ENCODE results near the gene VAX1.
"Not testable (repeated sequence)": the region's sequence is repeated elsewhere in the genome, so short reads cannot be mapped to it uniquely, and the experiment has no call there.

Gene VAX1

DNA sequence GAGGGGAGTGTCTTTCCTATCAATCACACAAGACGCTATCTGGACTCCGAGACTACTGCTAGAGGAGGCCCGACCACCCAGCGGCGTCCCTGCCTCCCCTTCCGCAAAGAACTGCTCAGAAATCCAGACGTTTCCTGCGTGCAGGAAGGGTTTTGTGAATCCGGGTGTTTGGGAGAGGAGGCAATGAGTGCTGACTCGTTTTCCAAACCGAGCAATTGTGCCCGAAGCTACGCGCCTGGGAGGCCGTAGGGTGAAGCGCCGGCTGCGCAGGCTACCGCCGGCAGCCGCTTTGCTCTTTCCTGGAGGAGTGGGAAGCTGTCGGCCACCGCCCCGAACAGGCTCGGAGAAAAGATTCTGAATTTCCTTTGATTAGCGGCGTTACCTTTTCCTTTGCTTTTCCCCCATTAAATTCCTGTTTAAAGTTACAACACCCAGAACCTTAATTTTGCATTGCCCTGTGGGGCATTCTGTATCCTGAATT, 5.3 kb downstream of the VAX1 start:
- DNase-seq (no peak), ATAC-seq (no peak)
- H3K4me1 Mint-ChIP-seq = peaks cover 56% of the 10 kb centered on the region
- no peaks in the 10 kb centered on the region for H3K9me3 Mint-ChIP-seq
- peak overlapping the region; percentile 19 for H3K4me3 Mint-ChIP-seq
- H3K27me3 Mint-ChIP-seq = peaks cover 91% of the 10 kb centered on the region
- no peak overlapping the region for H3K27ac Mint-ChIP-seq

DNA sequence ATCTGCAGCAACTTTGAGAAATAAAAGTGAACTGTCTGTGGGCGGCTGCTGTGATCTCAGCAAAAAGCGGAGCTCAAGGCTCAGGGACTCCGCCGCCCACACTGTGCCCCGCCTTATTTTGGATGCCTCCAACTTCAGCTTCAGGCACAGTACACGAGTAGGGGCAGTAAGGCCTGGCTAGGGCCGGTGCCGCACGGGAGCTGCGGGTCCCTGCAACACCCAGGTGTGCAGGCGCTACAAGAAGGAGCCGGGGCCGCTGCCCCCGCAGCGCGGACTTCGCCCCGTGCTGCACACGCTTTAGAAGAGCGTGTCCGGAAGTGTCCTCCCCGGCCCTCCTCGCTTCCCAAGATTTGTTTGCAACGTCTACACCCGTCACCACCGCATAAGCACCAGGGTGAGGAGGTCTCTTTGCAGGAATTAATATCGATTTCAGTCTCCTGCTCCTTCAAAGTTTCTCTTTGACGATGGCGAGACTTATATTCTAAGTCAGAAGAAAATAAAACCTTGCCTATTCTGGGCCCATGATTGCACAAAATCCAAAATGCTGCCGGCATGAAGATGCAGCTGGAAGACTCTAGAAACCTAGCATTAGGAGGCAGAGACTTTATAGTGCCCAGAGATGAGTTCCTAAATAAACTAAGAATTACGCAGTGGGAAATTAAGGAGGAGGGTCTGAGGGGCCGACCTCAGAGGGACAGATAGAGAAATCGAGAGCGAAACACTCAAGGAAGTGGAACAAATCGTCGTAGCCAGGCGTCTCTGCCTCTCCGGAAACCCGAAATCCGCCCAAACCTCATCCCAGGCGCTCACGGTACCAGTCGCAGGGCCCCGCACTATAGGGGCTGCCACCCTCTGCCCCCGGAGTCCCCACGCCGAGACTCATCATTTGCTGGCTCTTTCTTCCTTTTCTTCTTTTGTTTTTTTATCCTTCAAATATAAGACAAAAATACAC, 6.4 kb downstream of the VAX1 start:
- Mint-ChIP-seq H3K4me1 (peaks cover 52% of the 10 kb centered on the region), H3K9me3 (no peaks in the 10 kb centered on the region), H3K27me3 (peaks cover 94% of the 10 kb centered on the region), H3K27ac (no peak overlapping the region), H3K4me3 (peak overlapping the region; percentile 54 to 66)
- no peak for DNase-seq
- peak; percentile 54 for ATAC-seq

DNA sequence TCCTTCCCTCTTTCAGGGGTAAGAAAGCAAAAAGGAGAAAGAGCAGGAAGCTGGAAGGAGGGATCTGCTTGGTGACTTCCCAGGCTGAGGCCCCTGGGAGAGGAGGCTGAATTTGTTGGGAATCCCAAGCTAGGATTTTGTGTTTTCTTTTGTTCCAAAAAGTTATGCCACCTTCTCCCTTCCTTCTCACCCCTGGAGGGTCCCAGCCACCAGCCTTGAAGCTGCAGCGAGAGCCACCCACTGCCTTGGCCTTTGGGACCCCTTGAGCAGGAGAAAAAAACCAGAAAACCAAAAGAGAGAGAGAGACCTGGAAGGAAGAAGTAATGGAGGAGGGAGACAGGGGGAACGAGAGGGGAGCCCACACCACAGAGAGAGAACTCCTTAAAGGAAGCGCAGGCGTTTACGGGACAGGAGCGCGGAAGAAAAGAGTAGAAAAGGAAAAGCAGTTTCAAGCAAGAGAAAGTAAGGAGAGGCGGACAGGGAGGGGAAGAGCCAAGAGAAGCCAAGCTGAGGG, 7.2 kb downstream of the VAX1 start:
- Mint-ChIP-seq H3K27ac (no peak overlapping the region), H3K9me3 (no peaks in the 10 kb centered on the region), H3K4me1 (peaks cover 45% of the 10 kb centered on the region), H3K4me3 (peak overlapping the region; percentile 25 to 54), H3K27me3 (peaks cover 91% of the 10 kb centered on the region)
- no peak for ATAC-seq
- no peak for DNase-seq

DNA sequence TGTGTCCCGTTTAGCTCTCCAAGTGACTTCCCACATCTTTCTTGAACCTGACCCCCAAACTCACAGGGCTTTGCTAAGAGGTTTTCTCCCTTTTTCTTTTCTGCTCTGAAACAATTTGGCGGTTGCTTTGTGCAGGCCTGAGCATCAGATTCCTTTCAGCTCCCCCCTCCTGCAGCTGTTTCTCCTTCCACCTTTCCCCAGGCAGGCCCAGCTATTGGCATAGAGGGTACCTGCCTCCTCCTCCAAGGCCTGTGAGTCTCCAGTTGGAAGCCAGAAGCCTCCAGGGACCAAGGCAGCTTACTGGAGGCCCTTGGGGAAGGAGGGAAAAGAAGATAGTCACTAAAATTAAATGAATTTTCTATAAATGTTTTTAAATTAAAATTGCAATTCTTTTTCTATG, 7.7 kb downstream of the VAX1 start:
- no peak for DNase-seq
- peaks cover 43% of the 10 kb centered on the region for H3K4me1 Mint-ChIP-seq
- H3K9me3 Mint-ChIP-seq = no peaks in the 10 kb centered on the region
- no peak for ATAC-seq
- H3K4me3 Mint-ChIP-seq = no peak overlapping the region
- H3K27ac Mint-ChIP-seq = no peak overlapping the region
- peaks cover 91% of the 10 kb centered on the region for H3K27me3 Mint-ChIP-seq

DNA sequence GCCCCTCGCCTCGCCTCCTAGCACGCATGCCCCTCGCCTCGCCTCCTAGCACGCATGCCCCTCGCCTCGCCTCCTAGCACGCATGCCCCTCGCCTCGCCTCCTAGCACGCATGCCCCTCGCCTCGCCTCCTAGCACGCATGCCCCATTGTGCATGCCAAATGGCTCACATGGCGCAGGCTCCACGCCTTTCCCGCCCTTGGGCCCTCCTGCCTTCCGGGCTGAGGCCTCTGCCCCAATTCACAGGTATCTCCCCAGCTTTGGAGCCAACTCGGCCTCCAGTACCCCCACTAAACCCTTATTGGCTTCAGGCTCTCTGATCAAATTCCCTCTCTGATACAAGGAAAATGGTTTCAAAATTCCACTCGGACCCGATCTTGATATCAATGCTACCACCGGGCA, 11.4 kb downstream of the VAX1 start:
- not testable (repeated sequence) for H3K4me3 Mint-ChIP-seq, DNase-seq, H3K27ac Mint-ChIP-seq, H3K9me3 Mint-ChIP-seq, ATAC-seq
- Mint-ChIP-seq H3K4me1 (peaks cover 10% of the 10 kb centered on the region), H3K27me3 (peaks cover 66% of the 10 kb centered on the region)

DNA sequence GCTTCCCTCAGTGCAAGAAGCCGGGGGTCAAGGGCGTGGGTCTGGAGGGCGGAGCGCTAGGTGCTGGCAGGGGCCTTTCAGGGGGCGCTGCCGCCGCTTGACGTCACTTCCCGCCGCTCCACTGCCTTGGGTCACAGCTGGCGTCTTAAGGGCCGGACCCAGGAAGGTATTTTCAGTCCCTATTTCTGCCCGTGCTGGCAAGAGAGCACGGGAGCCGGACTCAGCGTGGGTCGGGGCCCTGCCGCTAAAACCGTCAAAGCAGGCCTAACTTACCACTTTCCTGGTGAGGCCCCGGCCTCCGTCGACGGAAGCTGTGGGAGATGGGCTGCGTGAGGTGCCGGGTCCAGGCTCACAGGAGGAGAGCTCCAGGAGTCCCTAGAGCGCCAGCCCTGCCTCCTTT, 12.0 kb downstream of the VAX1 start:
- DNase-seq = no peak
- no peak for ATAC-seq
- Mint-ChIP-seq H3K4me1 (peaks cover 4% of the 10 kb centered on the region), H3K27ac (no peak overlapping the region), H3K27me3 (peaks cover 60% of the 10 kb centered on the region), H3K4me3 (no peak overlapping the region), H3K9me3 (no peaks in the 10 kb centered on the region)

DNA sequence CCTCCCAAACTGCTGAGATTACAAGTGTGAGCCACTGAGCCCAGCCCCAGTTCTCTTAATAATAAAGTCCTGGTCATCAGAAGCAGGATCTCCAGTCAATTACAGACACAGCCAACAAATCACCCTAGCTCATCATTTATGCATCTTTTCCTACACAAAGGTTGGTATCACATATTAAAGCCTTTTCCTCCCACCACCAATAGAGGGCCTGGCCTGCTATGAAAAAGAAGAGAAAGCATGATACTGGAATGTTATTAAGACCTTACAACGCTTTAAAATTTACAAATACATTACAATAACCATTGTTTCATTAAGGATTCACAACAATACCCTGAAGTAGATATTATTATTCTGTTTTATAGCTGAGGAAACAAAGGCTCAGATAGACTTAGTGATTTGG, 25.9 kb downstream of the VAX1 start:
- Mint-ChIP-seq H3K4me1 (no peaks in the 10 kb centered on the region), H3K4me3 (no peak overlapping the region), H3K27ac (no peak overlapping the region), H3K9me3 (no peaks in the 10 kb centered on the region), H3K27me3 (peaks cover 51% of the 10 kb centered on the region)
- DNase-seq (no peak), ATAC-seq (no peak)

DNA sequence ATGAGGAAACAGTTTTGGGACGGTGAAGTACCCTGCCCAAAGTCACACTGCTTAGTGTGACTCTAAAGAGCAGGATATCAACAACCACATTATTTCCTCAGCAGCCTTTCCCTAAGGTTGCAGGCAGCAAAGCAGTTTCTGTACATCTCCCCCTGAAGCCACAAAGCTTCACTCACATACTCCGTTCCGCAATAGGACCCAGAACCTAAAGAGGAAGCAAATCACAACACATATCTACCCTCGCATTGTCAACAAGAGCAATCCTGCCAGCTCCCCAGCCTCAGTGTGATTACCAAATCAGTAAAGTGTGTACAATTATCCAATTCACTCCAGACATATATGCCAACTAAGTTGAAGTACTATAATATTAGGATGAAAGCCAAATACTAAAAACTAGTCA, 30.8 kb downstream of the VAX1 start:
- H3K4me3 Mint-ChIP-seq = no peak overlapping the region
- no peaks in the 10 kb centered on the region for H3K4me1 Mint-ChIP-seq
- H3K9me3 Mint-ChIP-seq = peaks cover 0 to 6% of the 10 kb centered on the region in 2 donors
- H3K27me3 Mint-ChIP-seq = peaks cover 38% of the 10 kb centered on the region
- no peak for ATAC-seq
- H3K27ac Mint-ChIP-seq = no peak overlapping the region
- no peak for DNase-seq

DNA sequence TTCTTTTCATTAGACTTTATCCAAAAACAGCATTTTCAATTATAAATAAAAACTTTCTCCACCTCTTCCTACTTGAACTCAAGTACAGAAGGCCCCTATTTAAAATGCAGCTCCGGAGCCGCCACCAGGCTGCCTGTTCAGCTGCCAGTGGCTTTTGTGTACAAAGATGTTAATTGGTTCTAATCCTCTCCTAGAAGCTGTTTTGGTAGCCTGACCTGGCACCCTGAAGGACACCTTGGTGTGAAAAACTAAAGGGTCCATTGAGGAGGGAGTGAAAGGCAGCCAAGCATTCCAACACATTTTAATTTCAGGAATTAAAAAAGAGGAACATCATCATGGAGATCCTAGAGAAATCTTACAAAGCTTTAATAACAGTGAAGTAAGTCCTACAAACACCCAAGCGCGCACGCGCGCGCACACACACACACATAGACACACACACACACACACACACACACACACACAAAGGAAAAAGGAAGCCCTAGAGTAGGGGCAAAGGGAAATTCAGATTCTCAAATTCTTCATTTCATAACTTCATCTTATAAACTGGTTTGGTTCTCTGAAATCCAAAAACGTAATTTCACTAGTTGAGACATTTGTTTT, 41.4 kb downstream of the VAX1 start:
- ATAC-seq (no peak), DNase-seq (no peak)
- Mint-ChIP-seq H3K27me3 (peaks cover 35% of the 10 kb centered on the region), H3K27ac (no peak overlapping the region), H3K9me3 (no peaks in the 10 kb centered on the region), H3K4me1 (no peaks in the 10 kb centered on the region), H3K4me3 (no peak overlapping the region)

DNA sequence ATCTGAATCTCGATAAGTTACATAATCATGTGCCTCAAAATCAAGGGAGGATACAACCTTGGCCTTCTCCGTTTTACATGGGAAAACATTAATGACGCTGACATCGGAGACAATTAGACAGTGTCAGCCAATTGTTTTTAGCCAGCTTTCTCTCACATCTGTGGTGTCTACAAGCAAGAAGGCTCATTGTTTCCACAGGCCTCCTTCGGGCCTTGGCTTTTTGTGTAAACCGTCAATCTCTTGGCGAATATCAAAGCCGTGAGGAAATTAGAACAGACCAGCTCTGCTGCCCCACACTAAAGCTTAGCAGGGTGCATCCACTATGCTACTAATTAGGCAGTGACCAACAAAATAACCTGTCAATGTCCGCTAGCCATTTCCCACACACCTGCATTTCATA, 43.2 kb downstream of the VAX1 start:
- no peak for DNase-seq
- no peak overlapping the region for H3K27ac Mint-ChIP-seq
- H3K4me3 Mint-ChIP-seq = no peak overlapping the region
- H3K4me1 Mint-ChIP-seq = no peaks in the 10 kb centered on the region
- ATAC-seq = no peak
- peaks cover 35% of the 10 kb centered on the region for H3K27me3 Mint-ChIP-seq
- no peaks in the 10 kb centered on the region for H3K9me3 Mint-ChIP-seq

DNA sequence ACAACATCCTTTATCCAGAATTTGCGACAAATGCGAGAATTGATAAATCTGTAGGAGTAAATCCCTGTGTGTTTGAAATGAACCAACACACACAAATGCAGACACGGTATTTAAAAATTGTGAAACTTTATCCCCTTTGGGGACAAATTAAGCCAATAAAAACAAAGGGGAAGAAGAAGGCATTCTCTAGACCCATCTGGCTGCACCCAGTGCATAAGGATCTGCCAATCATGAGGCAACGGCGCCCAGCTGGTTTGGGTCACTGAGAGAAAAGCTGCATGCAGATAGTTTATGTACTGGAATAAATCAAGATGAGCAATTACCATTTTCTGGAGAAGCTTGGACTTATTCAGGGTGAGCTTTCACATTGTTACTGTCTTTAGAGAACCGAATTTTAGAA, 45.7 kb downstream of the VAX1 start:
- no peaks in the 10 kb centered on the region for H3K4me1 Mint-ChIP-seq

DNA sequence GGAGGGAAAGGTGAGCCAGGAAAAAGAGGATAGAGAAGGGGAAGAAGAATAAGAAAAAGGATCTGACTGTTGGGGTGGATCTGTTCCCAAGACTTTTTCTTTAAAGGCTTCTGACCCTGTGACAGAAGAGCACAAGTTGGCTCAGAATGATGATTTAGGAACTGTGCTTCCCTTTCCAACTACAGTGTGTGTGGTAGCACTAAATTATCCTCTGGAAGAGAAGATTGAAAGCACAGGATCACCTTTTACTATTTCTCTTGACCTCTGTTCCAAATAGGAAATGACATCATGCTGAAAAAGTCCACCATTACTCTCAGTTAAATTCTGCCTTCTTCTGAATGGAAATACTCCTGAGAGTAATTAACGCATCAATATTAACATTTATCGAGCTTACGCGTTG, 47.2 kb downstream of the VAX1 start:
- H3K4me1 Mint-ChIP-seq = no peaks in the 10 kb centered on the region
- H3K4me3 Mint-ChIP-seq = no peak overlapping the region
- ATAC-seq (no peak), DNase-seq (no peak)
- no peak overlapping the region for H3K27ac Mint-ChIP-seq
- H3K9me3 Mint-ChIP-seq = no peaks in the 10 kb centered on the region
- peaks cover 31% of the 10 kb centered on the region for H3K27me3 Mint-ChIP-seq

More for the DNA sequence above, 45.7 kb downstream of the VAX1 start:
- ATAC-seq (no peak), DNase-seq (no peak)
- H3K27ac Mint-ChIP-seq = no peak overlapping the region
- H3K9me3 Mint-ChIP-seq = no peaks in the 10 kb centered on the region
- no peak overlapping the region for H3K4me3 Mint-ChIP-seq
- H3K27me3 Mint-ChIP-seq = peaks cover 46% of the 10 kb centered on the region

DNA sequence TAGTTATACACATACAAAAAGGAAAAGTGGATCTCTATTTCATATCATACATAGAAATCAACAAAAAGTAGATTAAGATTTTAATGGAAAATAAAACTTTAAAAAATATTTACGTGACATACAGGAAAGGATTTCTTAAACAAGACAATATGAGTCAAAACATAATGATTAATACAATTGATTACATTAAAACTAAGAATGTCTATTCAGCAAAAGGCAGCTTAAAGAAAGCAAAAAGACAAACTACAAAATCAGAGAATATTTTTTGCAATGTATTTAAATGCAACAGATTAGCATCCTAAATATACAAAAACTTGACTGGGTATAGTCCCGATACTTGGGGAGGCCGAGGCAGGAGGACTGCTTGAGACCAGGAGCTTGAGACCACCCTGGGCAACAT, 50.5 kb downstream of the VAX1 start:
- Mint-ChIP-seq H3K9me3 (no peaks in the 10 kb centered on the region), H3K4me3 (no peak overlapping the region), H3K27ac (no peak overlapping the region), H3K4me1 (no peaks in the 10 kb centered on the region), H3K27me3 (peaks cover 23% of the 10 kb centered on the region)
- DNase-seq = no peak
- ATAC-seq = no peak

DNA sequence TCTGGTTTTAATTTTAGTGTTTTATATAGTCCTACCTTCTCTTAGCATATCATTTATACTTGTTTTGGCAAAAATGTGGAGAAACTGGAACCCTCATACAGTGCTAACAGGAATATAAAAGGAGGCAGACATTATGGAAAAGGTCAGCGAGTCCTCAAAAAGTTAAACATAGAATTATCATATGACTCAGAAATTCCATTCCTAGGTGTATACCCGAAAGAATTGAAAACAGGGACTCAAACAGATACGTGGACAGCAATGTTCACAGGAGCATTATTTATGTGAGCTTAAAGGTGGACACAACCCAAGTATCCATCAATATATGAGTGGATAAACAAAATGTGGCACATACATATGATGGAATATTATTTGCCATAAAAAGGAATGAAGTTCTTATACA, 51.5 kb downstream of the VAX1 start:
- no peaks in the 10 kb centered on the region for H3K9me3 Mint-ChIP-seq
- H3K27ac Mint-ChIP-seq = no peak overlapping the region
- no peak for ATAC-seq
- H3K4me3 Mint-ChIP-seq = no peak overlapping the region
- H3K4me1 Mint-ChIP-seq = no peaks in the 10 kb centered on the region
- DNase-seq = no peak
- H3K27me3 Mint-ChIP-seq = peaks cover 23% of the 10 kb centered on the region

DNA sequence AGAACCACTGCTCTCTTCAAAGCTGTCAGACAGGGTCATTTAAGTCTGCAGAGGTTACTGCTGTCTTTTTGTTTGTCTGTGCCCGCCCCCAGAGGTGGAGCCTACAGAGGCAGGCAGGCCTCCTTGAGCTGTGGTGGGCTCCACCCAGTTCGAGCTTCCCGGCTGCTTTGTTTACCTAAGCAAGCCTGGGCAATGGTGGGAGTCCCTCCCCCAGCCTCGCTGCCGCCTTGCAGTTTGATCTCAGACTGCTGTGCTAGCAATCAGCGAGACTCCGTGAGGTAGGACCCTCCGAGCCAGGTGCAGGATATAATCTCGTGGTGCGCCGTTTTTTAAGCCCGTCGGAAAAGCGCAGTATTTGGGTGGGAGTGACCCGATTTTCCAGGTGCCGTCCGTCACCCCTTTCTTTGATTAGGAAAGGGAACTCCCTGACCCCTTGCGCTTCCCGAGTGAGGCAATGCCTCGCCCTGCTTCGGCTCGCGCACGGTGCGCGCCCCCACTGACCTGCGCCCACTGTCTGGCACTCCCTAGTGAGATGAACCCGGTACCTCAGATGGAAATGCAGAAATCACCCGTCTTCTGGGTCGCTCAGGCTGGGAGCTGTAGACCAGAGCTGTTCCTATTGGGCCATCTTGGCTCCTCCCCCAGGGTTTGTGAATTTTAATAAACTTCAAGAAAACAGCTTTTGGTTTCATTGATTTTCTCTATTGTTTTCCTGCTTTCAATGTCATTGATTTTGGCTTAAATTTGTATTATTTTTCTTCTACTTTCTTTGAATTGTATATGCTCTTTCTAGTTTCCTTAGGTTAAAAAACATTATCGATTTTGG, 53.4 kb downstream of the VAX1 start:
- DNase-seq, H3K9me3 Mint-ChIP-seq, H3K4me3 Mint-ChIP-seq, ATAC-seq, H3K4me1 Mint-ChIP-seq, H3K27ac Mint-ChIP-seq: not testable (repeated sequence)
- H3K27me3 Mint-ChIP-seq = peaks cover 10% of the 10 kb centered on the region
